ENCODE results near the gene KIF6.

DNA sequence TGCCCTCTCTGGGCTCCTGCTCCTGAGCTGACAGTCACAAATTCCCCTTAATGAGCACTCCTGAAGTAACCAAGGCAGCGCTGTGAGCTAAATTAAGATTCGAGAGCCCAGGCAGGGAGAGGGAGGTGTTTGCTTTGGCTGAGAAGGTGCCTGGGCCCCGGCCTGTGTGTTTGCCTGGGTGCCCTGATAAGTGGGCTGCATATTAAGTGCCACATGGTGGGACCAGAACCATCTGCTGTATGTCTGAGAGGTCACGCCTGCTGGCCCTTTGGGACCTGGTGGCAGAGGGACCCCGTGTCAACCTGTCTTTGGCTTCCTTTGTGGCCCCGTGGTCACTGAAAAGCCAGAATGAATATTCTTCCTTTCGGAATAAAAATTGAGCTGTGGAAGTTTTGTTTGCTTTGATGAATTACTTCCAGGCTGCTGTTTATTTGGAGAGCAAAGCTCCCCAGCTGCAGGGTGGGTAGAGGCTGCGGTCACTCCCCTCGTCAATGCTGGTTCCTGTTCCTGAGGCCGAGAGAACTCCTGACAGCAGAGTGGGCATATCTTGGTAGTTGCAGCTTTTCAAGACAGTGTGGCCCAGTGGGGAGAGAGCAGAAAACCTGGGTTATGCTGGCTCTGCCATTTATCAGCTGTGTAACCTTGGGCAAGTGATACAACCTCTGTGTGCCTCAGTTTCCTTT is 385.2 kb downstream of the KIF6 start:
- TF ChIP-seq, protein P1, sequence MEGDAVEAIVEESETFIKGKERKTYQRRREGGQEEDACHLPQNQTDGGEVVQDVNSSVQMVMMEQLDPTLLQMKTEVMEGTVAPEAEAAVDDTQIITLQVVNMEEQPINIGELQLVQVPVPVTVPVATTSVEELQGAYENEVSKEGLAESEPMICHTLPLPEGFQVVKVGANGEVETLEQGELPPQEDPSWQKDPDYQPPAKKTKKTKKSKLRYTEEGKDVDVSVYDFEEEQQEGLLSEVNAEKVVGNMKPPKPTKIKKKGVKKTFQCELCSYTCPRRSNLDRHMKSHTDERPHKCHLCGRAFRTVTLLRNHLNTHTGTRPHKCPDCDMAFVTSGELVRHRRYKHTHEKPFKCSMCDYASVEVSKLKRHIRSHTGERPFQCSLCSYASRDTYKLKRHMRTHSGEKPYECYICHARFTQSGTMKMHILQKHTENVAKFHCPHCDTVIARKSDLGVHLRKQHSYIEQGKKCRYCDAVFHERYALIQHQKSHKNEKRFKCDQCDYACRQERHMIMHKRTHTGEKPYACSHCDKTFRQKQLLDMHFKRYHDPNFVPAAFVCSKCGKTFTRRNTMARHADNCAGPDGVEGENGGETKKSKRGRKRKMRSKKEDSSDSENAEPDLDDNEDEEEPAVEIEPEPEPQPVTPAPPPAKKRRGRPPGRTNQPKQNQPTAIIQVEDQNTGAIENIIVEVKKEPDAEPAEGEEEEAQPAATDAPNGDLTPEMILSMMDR (conservative IDR thresholded peaks at IDR 0.05; ENCODE audit: low read depth, low read length), result no peak
- no peak for TF ChIP-seq EZH2 (IDR thresholded peaks at IDR 0.05; ENCODE audit: borderline replicate concordance, low read depth, low read length, poor library complexity, severe bottlenecking)
